ENCODE measurements around the gene ZNF597.
A peak's percentile ranks its signal among the peaks of the same experiment; 100 is the strongest.

Gene ZNF597

DNA sequence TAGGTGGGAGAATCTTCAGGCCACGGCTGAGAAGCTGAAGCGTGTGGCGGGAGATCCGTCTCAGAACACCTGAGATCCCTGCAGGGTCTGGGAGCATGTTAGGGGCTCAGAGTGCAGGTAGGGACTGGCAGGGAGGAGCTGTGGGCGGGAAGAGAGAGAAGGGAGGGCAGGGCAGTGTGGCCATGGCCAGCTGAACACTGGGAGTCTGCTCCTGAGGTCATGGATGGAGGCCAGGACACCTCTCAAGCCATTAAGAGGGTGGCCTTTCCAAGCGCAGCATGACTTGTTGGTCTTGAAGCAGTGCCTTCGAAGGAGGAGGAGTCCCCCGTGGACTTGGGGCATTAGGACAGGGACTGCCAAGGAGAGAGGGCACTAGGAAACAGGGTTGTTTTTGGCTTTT, 23.9 kb upstream of the ZNF597 start:
- Histone ChIP-seq H3K14ac (ENCODE audit: low read length in 2 of 2) (no peak overlapping the region), H3K4ac (ENCODE audit: low read depth in 1 of 2, low read length in 2 of 2) (no peak overlapping the region), H3K36me3 (ENCODE audit: control insufficient read depth in 1 of 2, insufficient read depth in 2 of 2, low read depth in 1 of 2, low read length in 2 of 2) (peaks cover 15 to 55% of the 10 kb centered on the region in 2 experiments), H3K27ac (ENCODE audit: low read length, poor library complexity, severe bottlenecking) (no peak overlapping the region), H3K9me3 (ENCODE audit: control insufficient read depth, low read length) (no peaks in the 10 kb centered on the region), H3K79me1 (replicated peaks; ENCODE audit: low read length, poor library complexity, severe bottlenecking) (no peaks in the 10 kb centered on the region), H4K8ac (ENCODE audit: low read length) (no peak overlapping the region), H4K91ac (ENCODE audit: low read length) (no peak overlapping the region), H3K4me2 (ENCODE audit: low read length, poor library complexity, severe bottlenecking) (no peak overlapping the region), H3K18ac (ENCODE audit: low read depth in 1 of 2, low read length in 2 of 2) (no peak overlapping the region), H3K4me1 (ENCODE audit: control insufficient read depth, insufficient read depth, low read depth, low read length) (peaks cover 16% of the 10 kb centered on the region), H3K27me3 (ENCODE audit: control insufficient read depth in 1 of 2, insufficient read depth in 1 of 2, low read length in 2 of 2) (no peaks in the 10 kb centered on the region), H3K9ac (ENCODE audit: low read length) (no peak overlapping the region), H2BK12ac (ENCODE audit: low read length in 2 of 2) (no peak overlapping the region), H3K23ac (ENCODE audit: low read length in 2 of 2) (peak overlapping the region in 1 of 2 experiments; percentile 73), H2AFZ (ENCODE audit: low read depth, low read length) (no peak overlapping the region), H2BK5ac (ENCODE audit: low read depth, low read length, poor library complexity, severe bottlenecking) (no peak overlapping the region), H2AK5ac (ENCODE audit: low read length, severe bottlenecking) (no peak overlapping the region), H2BK120ac (ENCODE audit: low read depth, low read length) (no peak overlapping the region), H2BK15ac (ENCODE audit: low read depth, poor library complexity, severe bottlenecking) (no peak overlapping the region), H3K4me3 (ENCODE audit: insufficient read depth in 1 of 2, low read depth in 1 of 2, low read length in 2 of 2) (no peak overlapping the region)
- no peak for DNase-seq
- 98% methylated on average over 8 of the region's 8 CpGs for WGBS

DNA sequence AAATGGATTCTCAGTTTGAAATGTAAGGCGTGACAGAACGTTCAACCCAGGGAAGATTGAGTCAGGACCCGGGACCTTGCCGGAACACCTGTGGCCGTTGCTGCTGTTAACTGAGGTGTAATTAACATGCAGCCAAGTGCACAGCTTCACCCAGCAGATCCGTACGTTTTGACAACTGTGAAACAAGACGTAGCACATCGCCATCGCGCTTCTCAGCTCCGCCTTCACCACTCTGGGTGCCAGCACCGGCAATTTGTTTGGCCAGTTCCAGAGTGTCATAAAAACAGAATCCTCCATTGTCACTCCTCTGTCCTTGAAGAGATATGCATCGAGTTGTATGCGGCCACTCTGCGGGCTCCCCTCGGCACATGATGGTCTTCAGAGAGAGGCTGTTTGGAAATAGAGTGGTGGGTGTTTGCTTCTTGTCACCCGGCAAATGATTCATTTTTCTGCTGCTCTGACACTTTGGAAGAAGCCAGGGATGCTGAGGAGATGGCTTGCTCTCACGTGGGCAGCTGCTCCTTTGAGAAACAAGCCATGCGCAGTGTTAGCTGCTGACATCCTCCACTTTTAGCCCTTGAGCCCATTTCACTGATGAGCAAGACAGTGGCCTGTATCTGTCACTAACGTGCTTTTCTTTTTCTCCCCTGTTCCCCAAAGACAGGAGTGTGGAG, 22.7 kb upstream of the ZNF597 start:
- Histone ChIP-seq H3K14ac (ENCODE audit: low read length in 2 of 2) (no peak overlapping the region), H3K9me3 (ENCODE audit: control insufficient read depth, low read length) (no peaks in the 10 kb centered on the region), H2BK120ac (ENCODE audit: low read depth, low read length) (no peak overlapping the region), H2BK5ac (ENCODE audit: low read depth, low read length, poor library complexity, severe bottlenecking) (no peak overlapping the region), H3K23ac (ENCODE audit: low read length in 2 of 2) (no peak overlapping the region), H3K4ac (ENCODE audit: low read depth in 1 of 2, low read length in 2 of 2) (no peak overlapping the region), H3K4me2 (ENCODE audit: low read length, poor library complexity, severe bottlenecking) (no peak overlapping the region), H3K36me3 (ENCODE audit: control insufficient read depth in 1 of 2, insufficient read depth in 2 of 2, low read depth in 1 of 2, low read length in 2 of 2) (peaks cover 15 to 47% of the 10 kb centered on the region in 2 experiments), H3K79me1 (replicated peaks; ENCODE audit: low read length, poor library complexity, severe bottlenecking) (no peaks in the 10 kb centered on the region), H3K9ac (ENCODE audit: low read length) (no peak overlapping the region), H3K4me1 (ENCODE audit: control insufficient read depth, insufficient read depth, low read depth, low read length) (peaks cover 16% of the 10 kb centered on the region), H4K8ac (ENCODE audit: low read length) (no peak overlapping the region), H3K27ac (ENCODE audit: low read length, poor library complexity, severe bottlenecking) (no peak overlapping the region), H2BK12ac (ENCODE audit: low read length in 2 of 2) (no peak overlapping the region), H4K91ac (ENCODE audit: low read length) (no peak overlapping the region), H2BK15ac (ENCODE audit: low read depth, poor library complexity, severe bottlenecking) (no peak overlapping the region), H2AK5ac (ENCODE audit: low read length, severe bottlenecking) (no peak overlapping the region), H2AFZ (ENCODE audit: low read depth, low read length) (no peak overlapping the region), H3K18ac (ENCODE audit: low read depth in 1 of 2, low read length in 2 of 2) (no peak overlapping the region), H3K27me3 (ENCODE audit: control insufficient read depth in 1 of 2, insufficient read depth in 1 of 2, low read length in 2 of 2) (no peaks in the 10 kb centered on the region), H3K4me3 (ENCODE audit: insufficient read depth in 1 of 2, low read depth in 1 of 2, low read length in 2 of 2) (no peak overlapping the region)
- DNase-seq, result no peak
- 96% methylated on average over 21 of the region's 21 CpGs for WGBS

DNA sequence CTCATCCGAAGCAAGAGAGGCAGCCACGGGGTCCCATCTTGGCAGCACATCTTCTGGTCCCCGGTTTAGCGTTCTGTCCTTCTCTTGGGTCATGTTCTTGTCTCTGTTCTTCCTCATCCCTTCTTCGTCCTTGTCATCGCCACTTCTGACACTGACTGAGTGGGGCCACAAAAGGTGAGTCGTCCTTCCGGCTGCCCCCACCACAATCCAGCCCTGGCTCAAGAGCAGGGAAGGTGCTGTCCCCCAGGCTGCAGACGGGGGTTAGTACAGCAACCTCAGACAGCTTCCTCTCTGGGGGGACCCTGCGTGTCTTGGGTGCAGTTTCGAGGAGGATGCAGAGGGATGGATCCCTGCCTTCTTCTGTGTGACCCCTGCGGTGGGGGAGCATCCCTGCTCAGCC, 22.0 kb upstream of the ZNF597 start:
- H3K4me1 ChIP-seq (ENCODE audit: control insufficient read depth, insufficient read depth, low read depth, low read length), result peaks cover 14% of the 10 kb centered on the region
- WGBS, result 90% methylated on average over 12 of the region's 12 CpGs
- H3K14ac ChIP-seq (ENCODE audit: low read length in 2 of 2), result no peak overlapping the region
- H3K27me3 ChIP-seq (ENCODE audit: control insufficient read depth in 1 of 2, insufficient read depth in 1 of 2, low read length in 2 of 2), result no peaks in the 10 kb centered on the region
- H3K9me3 ChIP-seq (ENCODE audit: control insufficient read depth, low read length), result no peaks in the 10 kb centered on the region
- H2BK5ac ChIP-seq (ENCODE audit: low read depth, low read length, poor library complexity, severe bottlenecking), result no peak overlapping the region
- no peak overlapping the region for H3K9ac ChIP-seq (ENCODE audit: low read length)
- H2AK5ac ChIP-seq (ENCODE audit: low read length, severe bottlenecking), result no peak overlapping the region
- no peak overlapping the region for H4K8ac ChIP-seq (ENCODE audit: low read length)
- H3K79me1 ChIP-seq (replicated peaks; ENCODE audit: low read length, poor library complexity, severe bottlenecking), result no peaks in the 10 kb centered on the region
- H2BK15ac ChIP-seq (ENCODE audit: low read depth, poor library complexity, severe bottlenecking), result no peak overlapping the region
- no peak for DNase-seq
- H4K91ac ChIP-seq (ENCODE audit: low read length), result no peak overlapping the region
- H3K4me2 ChIP-seq (ENCODE audit: low read length, poor library complexity, severe bottlenecking), result no peak overlapping the region
- H3K4me3 ChIP-seq (ENCODE audit: insufficient read depth in 1 of 2, low read depth in 1 of 2, low read length in 2 of 2), result no peak overlapping the region
- H2AFZ ChIP-seq (ENCODE audit: low read depth, low read length), result no peak overlapping the region
- no peak overlapping the region for H2BK12ac ChIP-seq (ENCODE audit: low read length in 2 of 2)
- no peak overlapping the region for H3K4ac ChIP-seq (ENCODE audit: low read depth in 1 of 2, low read length in 2 of 2)
- H3K36me3 ChIP-seq (ENCODE audit: control insufficient read depth in 1 of 2, insufficient read depth in 2 of 2, low read depth in 1 of 2, low read length in 2 of 2), result peaks cover 15 to 42% of the 10 kb centered on the region in 2 experiments
- H2BK120ac ChIP-seq (ENCODE audit: low read depth, low read length), result no peak overlapping the region
- H3K23ac ChIP-seq (ENCODE audit: low read length in 2 of 2), result no peak overlapping the region
- H3K18ac ChIP-seq (ENCODE audit: low read depth in 1 of 2, low read length in 2 of 2), result no peak overlapping the region
- no peak overlapping the region for H3K27ac ChIP-seq (ENCODE audit: low read length, poor library complexity, severe bottlenecking)

DNA sequence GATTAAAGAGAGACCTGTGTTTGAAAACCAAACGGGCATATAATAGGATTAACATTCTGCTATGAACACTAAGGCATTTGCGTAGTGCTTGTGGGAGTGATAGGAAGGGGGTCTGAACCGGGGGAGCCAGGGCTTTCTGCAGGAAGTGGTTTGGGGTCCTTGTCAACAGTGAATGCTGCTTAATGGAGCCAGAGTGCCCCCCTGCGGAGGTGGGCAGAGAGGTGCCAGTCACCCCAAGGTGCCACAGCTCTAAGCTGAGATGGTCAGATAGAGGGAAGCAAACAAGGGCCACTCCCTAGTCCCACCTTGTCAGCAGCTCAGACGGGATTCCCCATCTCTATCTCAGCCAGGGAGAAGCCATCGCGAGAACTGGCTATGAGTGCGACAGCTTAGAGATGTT, 17.8 kb upstream of the ZNF597 start:
- Histone ChIP-seq H3K79me1 (replicated peaks; ENCODE audit: low read length, poor library complexity, severe bottlenecking) (no peaks in the 10 kb centered on the region), H4K91ac (ENCODE audit: low read length) (no peak overlapping the region), H2BK120ac (ENCODE audit: low read depth, low read length) (no peak overlapping the region), H3K27ac (ENCODE audit: low read length, poor library complexity, severe bottlenecking) (no peak overlapping the region), H2AK5ac (ENCODE audit: low read length, severe bottlenecking) (no peak overlapping the region), H3K4ac (ENCODE audit: low read depth in 1 of 2, low read length in 2 of 2) (no peak overlapping the region), H2BK15ac (ENCODE audit: low read depth, poor library complexity, severe bottlenecking) (no peak overlapping the region), H3K14ac (ENCODE audit: low read length in 2 of 2) (no peak overlapping the region), H2BK5ac (ENCODE audit: low read depth, low read length, poor library complexity, severe bottlenecking) (no peak overlapping the region), H3K4me1 (ENCODE audit: control insufficient read depth, insufficient read depth, low read depth, low read length) (peaks cover 15% of the 10 kb centered on the region), H3K18ac (ENCODE audit: low read depth in 1 of 2, low read length in 2 of 2) (no peak overlapping the region), H3K9ac (ENCODE audit: low read length) (no peak overlapping the region), H4K8ac (ENCODE audit: low read length) (no peak overlapping the region), H3K4me2 (ENCODE audit: low read length, poor library complexity, severe bottlenecking) (no peak overlapping the region), H3K27me3 (ENCODE audit: control insufficient read depth in 1 of 2, insufficient read depth in 1 of 2, low read length in 2 of 2) (no peaks in the 10 kb centered on the region), H3K4me3 (ENCODE audit: insufficient read depth in 1 of 2, low read depth in 1 of 2, low read length in 2 of 2) (no peak overlapping the region), H2AFZ (ENCODE audit: low read depth, low read length) (no peak overlapping the region), H3K36me3 (ENCODE audit: control insufficient read depth in 1 of 2, insufficient read depth in 2 of 2, low read depth in 1 of 2, low read length in 2 of 2) (peaks cover 9 to 10% of the 10 kb centered on the region in 2 experiments), H3K9me3 (ENCODE audit: control insufficient read depth, low read length) (no peaks in the 10 kb centered on the region), H3K23ac (ENCODE audit: low read length in 2 of 2) (no peak overlapping the region), H2BK12ac (ENCODE audit: low read length in 2 of 2) (no peak overlapping the region)
- no peak for DNase-seq
- 74% methylated on average over 5 of the region's 8 CpGs for WGBS

Data from mesenchymal stem cell (in vitro differentiated cells and primary cell).